ENCODE measurements around the gene CD59. TPM values are rescaled to one million over a fixed set of nuclear protein-coding genes. Genes with fewer than 3 reads are reported as not detected.

The CD59 gene
- total RNA-seq, 1 experiment from 2014 or later, result 736 TPM

DNA sequence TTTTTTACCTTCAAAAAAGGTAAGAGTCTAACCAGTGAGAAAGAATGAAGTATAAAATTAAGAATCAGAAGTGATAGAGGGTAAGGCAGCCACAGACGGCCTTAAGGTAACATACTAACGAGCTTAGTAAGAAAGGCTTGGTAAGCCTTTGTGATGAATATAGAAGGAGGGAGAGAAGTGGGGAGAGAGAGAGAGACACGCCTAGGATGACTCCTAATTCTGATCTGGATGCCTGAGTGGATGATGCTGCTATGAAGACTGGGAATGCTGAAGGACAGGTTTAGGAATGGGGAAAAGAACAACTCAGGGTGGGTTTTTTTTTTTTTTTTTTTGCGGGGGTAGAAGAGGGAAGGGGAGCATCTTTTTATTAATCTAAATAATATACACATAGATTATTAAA lies 33.3 kb upstream of the CD59 start:
- Histone ChIP-seq H3K27ac (ENCODE audit: low read length) (no peak overlapping the region), H3K4me3 (ENCODE audit: low read depth in 2 of 2, low read length in 2 of 2) (no peak overlapping the region), H3K36me3 (ENCODE audit: control insufficient read depth, insufficient read depth, low read length) (peaks cover 8% of the 10 kb centered on the region), H3K4me1 (ENCODE audit: control insufficient read depth, insufficient read depth, low read length) (peaks cover 10% of the 10 kb centered on the region), H3K9me3 (ENCODE audit: control insufficient read depth, insufficient read depth, low read depth, low read length) (no peaks in the 10 kb centered on the region), H3K27me3 (ENCODE audit: control insufficient read depth, insufficient read depth, low read length) (no peaks in the 10 kb centered on the region)
- no peak for ATAC-seq
- intact Hi-C loops (cut with micrococcal nuclease; ENCODE audit: unreplicated experiment), result no loop called here
- DNase-seq (ENCODE audit: low read depth, low spot score), result no peak
- ChIA-PET POLR2A (no interaction called here), CTCF (no interaction called here)
- BruUV-seq (replicated peaks), result no TSS peak
- TF ChIP-seq REST (IDR thresholded peaks at IDR 0.05; ENCODE audit: insufficient read depth in 1 of 2, low read depth in 2 of 2, low read length in 1 of 2), result no peak
- in situ Hi-C loops (cut with HindIII; ENCODE audit: low pct_unique_long_range_greater_than_20kb, low sequenced_read_pairs), result no loop called here

DNA sequence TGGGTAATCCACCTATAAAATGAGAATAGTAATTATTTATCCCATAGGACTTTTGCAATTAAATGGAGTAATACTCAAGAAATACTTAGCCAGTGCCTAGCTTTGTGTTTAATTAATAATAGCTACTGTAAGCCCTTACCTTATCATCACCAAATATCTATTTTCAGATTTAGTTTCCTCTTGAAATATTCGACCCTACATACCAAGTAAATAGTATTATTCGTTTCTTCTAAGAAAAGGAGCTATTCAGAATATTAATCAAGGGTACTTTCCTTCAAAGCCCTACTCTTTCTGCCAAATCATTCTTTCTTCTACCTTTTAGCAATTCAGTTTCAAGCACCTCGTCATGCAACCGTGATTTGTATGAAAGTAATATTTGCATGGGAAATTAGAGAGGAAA lies 31.4 kb upstream of the CD59 start:
- H3K36me3 ChIP-seq (ENCODE audit: control insufficient read depth, insufficient read depth, low read length), result peaks cover 13% of the 10 kb centered on the region; the same call in 1 of the 2 replicates
- H3K27me3 ChIP-seq (ENCODE audit: control insufficient read depth, insufficient read depth, low read length), result no peaks in the 10 kb centered on the region
- no TSS peak for BruUV-seq (replicated peaks)
- intact Hi-C loops (cut with micrococcal nuclease; ENCODE audit: unreplicated experiment), result no loop called here
- in situ Hi-C loops (cut with HindIII; ENCODE audit: low pct_unique_long_range_greater_than_20kb, low sequenced_read_pairs), result no loop called here
- TF ChIP-seq TCF7L2 (IDR thresholded peaks at IDR 0.05; ENCODE audit: low read depth, low read length) (no peak), REST (IDR thresholded peaks at IDR 0.05; ENCODE audit: insufficient read depth in 1 of 2, low read depth in 2 of 2, low read length in 1 of 2) (no peak), CTCF (IDR thresholded peaks at IDR 0.05) (no peak), POLR2AphosphoS5 (IDR thresholded peaks at IDR 0.05; ENCODE audit: low read depth, low read length) (no peak), SIN3A (IDR thresholded peaks at IDR 0.05; ENCODE audit: borderline replicate concordance, insufficient read depth, low read depth, low read length) (no peak)
- H3K4me3 ChIP-seq (ENCODE audit: low read depth in 2 of 2, low read length in 2 of 2), result no peak overlapping the region
- POLR2A ChIA-PET, result no interaction called here
- CTCF ChIA-PET, result no interaction called here
- no peak for ATAC-seq
- peaks cover 2% of the 10 kb centered on the region; the same call in 1 of the 2 replicates for H3K4me1 ChIP-seq (ENCODE audit: control insufficient read depth, insufficient read depth, low read length)
- no peak overlapping the region for H3K27ac ChIP-seq (ENCODE audit: low read length)
- H3K9me3 ChIP-seq (ENCODE audit: control insufficient read depth, insufficient read depth, low read depth, low read length), result no peaks in the 10 kb centered on the region
- DNase-seq (ENCODE audit: low read depth, low spot score), result no peak
